Gastrocnemius medialis (tissue), 4 donors: ENCODE measurements around the gene EPM2A. TPM values are rescaled to one million over a fixed set of nuclear protein-coding genes. Genes with fewer than 3 reads are reported as not detected.
A peak's percentile ranks its signal among the peaks of the same experiment; 100 is the strongest.

Source experiments
- ATAC-seq, 2 donors: fragments of 150-250 bp; one replicate each; pipeline ENCODE4 v1.9.1; 2016
- DNase-seq, 2 donors: peaks; one replicate each; pipeline ENCODE4 v3.0.0-alpha.2; 2019
- H3K27ac ChIP-seq, 4 donors: fragments of 200-600 bp; sonication (generic); 1 replicate in 1 of 4; 2 replicates in 3 of 4; pipeline ENCODE4 v1.5.1; 2016 to 2018; ENCODE audit warnings: mild to moderate bottlenecking in 2 of 4, moderate library complexity in 1 of 4
- H3K27me3 ChIP-seq, 3 donors: fragments of 200-600 bp; sonication (generic) in 2 of 3; 1 replicate in 1 of 3; 2 replicates in 2 of 3; pipeline versions ENCODE4 v1.5.1 to v1.6.0; 2016 to 2019; ENCODE audit warnings: mild to moderate bottlenecking in 1 of 3, moderate library complexity in 1 of 3
- H3K36me3 ChIP-seq, 2 donors: fragments of 200-600 bp; sonication (generic) in 1 of 2; one replicate each; pipeline ENCODE4 v1.5.1; 2017 to 2018
- H3K4me1 ChIP-seq, 2 donors: fragments of 200-600 bp; sonication (generic) in 1 of 2; one replicate each; pipeline ENCODE4 v1.5.1; 2016 to 2017; ENCODE audit warnings: mild to moderate bottlenecking in 2 of 2
- H3K4me3 ChIP-seq, 4 donors: fragments of 200-600 bp; sonication (generic) in 3 of 4; 1 replicate in 1 of 4; 2 replicates in 3 of 4; pipeline ENCODE4 v1.5.1; 2016 to 2019; ENCODE audit warnings: mild to moderate bottlenecking in 2 of 4
- H3K9me3 ChIP-seq, 3 donors: fragments of 200-600 bp; sonication (generic) in 2 of 3; 1 replicate in 1 of 3; 2 replicates in 2 of 3; pipeline ENCODE4 v1.5.1; 2016 to 2019
- POLR2A ChIP-seq, 2 donors: fragments of 450-650 bp; IDR thresholded peaks; one replicate each; pipeline ENCODE4 v1.6.1; 2017; ENCODE audit warnings: antibody characterized with exemption in 2 of 2, mild to moderate bottlenecking in 2 of 2, moderate library complexity in 2 of 2
- in situ Hi-C, 4 donors: fragments of 200-750 bp; cut with MboI; loops; one replicate each; pipeline versions ENCODE4 v1.15.0 to v1.8.0; 2017; ENCODE audit warnings: low sequenced_read_pairs in 4 of 4
- intact Hi-C: fragments of 100-400 bp; cut with DNase I; formaldehyde crosslinking; loops from one replicate; pipeline ENCODE4 v1.15.1; 2023; ENCODE audit warnings: low total_unique reads
- total RNA-seq, 4 donors: library from RNA; depleted of rRNA; stranded (reverse); fragments of >200 nt; gene quantifications; one replicate each; pipeline versions ENCODE4 v1.1.0 to v1.2.3, GENCODE V29; 2016
- TF ChIP-seq, protein P1 (sequence below), 5 experiments: fragments of 450-650 bp in 3 of 5; fragments of 200-600 bp in 2 of 5; sonication (generic) in 2 of 5; IDR thresholded peaks in 4 of 5; conservative IDR thresholded peaks in 1 of 5; 1 replicate in 4 of 5; 2 replicates in 1 of 5; pipeline ENCODE4 v1.5.1; 2016 to 2019; ENCODE audit warnings: antibody characterized with exemption in 5 of 5, mild to moderate bottlenecking in 3 of 5, moderate library complexity in 3 of 5

Gene EPM2A
- total RNA-seq, 4 donors from 2014 or later, result 51.9 to 100.0 (median 68.2) TPM

DNA sequence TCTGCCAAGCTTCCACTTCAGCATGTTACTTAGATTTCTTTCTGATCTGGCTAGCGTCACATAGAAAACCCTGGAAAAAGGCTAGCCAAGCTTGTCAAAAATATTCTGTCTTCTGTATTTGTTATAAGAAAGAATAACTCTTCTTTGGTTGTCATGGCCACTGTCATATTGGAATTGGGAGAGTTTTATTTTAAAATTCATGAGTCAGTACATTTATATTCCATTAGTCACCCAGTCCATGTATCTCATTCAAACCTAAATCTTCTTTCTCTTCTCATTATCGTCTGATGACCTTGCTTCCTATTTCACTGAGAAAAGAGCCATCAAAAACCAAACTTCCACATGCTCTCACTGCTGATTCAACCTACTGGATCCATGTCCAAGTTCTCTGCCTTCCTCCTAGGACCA is 65.7 kb downstream of the EPM2A start:
- Histone ChIP-seq H3K27me3 (no peaks in the 10 kb centered on the region), H3K9me3 (no peaks in the 10 kb centered on the region), H3K4me1 (no peaks in the 10 kb centered on the region), H3K27ac (peak overlapping the region in 1 of 4 donors; percentile 12), H3K4me3 (no peak overlapping the region), H3K36me3 (peaks cover 0 to 4% of the 10 kb centered on the region in 2 donors)
- ATAC-seq (no peak), DNase-seq (no peak)
- intact Hi-C loops, result no loop called here
- in situ Hi-C loops, result no loop called here
- TF ChIP-seq POLR2A (IDR thresholded peaks at IDR 0.05), result no peak
- TF ChIP-seq, protein P1, sequence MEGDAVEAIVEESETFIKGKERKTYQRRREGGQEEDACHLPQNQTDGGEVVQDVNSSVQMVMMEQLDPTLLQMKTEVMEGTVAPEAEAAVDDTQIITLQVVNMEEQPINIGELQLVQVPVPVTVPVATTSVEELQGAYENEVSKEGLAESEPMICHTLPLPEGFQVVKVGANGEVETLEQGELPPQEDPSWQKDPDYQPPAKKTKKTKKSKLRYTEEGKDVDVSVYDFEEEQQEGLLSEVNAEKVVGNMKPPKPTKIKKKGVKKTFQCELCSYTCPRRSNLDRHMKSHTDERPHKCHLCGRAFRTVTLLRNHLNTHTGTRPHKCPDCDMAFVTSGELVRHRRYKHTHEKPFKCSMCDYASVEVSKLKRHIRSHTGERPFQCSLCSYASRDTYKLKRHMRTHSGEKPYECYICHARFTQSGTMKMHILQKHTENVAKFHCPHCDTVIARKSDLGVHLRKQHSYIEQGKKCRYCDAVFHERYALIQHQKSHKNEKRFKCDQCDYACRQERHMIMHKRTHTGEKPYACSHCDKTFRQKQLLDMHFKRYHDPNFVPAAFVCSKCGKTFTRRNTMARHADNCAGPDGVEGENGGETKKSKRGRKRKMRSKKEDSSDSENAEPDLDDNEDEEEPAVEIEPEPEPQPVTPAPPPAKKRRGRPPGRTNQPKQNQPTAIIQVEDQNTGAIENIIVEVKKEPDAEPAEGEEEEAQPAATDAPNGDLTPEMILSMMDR (IDR thresholded peaks at IDR 0.05 in 4 of 5, conservative IDR thresholded peaks at IDR 0.05 in 1 of 5), result no peak

DNA sequence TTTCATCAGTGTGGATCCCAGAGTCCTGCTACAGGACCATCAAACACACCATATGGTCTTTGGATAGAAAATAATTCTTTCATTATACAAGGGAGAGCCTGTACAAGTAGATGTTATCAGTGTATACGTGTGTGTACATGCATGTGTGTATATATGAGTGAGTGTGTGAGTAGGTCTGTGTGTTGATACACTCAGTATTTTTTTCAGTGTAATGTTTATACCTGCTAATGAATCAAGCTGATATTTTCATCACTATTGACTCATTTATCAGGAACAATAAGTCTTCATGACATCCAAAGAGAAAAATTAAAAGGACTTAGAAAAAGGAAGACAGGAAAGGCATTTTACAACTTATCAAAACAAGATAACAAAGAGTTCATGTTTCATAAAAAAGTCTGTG is 66.5 kb downstream of the EPM2A start:
- Histone ChIP-seq H3K36me3 (peaks cover 0 to 4% of the 10 kb centered on the region in 2 donors), H3K4me1 (no peaks in the 10 kb centered on the region), H3K9me3 (no peaks in the 10 kb centered on the region), H3K27ac (no peak overlapping the region), H3K4me3 (no peak overlapping the region), H3K27me3 (no peaks in the 10 kb centered on the region)
- no peak for DNase-seq
- in situ Hi-C loops, result no loop called here
- TF ChIP-seq, protein P1 (IDR thresholded peaks at IDR 0.05 in 4 of 5, conservative IDR thresholded peaks at IDR 0.05 in 1 of 5), result no peak
- no peak for TF ChIP-seq POLR2A (IDR thresholded peaks at IDR 0.05)
- ATAC-seq, result no peak
- intact Hi-C loops, result no loop called here

DNA sequence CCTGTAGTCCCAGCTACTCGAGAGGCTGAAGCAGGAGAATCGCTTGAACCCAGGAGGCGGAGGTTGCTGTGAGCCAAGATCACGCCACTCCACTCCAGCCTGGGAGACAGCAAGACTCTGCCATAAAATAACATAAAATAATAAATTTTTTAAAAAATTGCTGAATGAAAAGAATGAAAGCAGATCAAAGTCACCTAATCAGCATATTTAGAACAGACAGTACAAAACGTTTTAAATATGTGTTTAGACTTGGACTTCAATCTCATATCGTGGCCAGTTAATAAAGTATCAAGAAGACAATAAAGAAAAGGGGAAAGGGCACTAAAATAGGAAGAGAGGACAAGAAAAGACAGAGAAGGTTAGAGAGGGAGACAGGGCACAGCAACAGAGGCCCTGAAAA is 74.6 kb downstream of the EPM2A start:
- no peak for TF ChIP-seq POLR2A (IDR thresholded peaks at IDR 0.05)
- TF ChIP-seq, protein P1 (IDR thresholded peaks at IDR 0.05 in 4 of 5, conservative IDR thresholded peaks at IDR 0.05 in 1 of 5), result no peak
- DNase-seq, result no peak
- Histone ChIP-seq H3K27ac (no peak overlapping the region), H3K4me1 (no peaks in the 10 kb centered on the region), H3K9me3 (no peaks in the 10 kb centered on the region), H3K36me3 (no peaks in the 10 kb centered on the region), H3K4me3 (no peak overlapping the region), H3K27me3 (no peaks in the 10 kb centered on the region)
- intact Hi-C loops (no loop called here), in situ Hi-C loops (no loop called here)
- ATAC-seq, result no peak

DNA sequence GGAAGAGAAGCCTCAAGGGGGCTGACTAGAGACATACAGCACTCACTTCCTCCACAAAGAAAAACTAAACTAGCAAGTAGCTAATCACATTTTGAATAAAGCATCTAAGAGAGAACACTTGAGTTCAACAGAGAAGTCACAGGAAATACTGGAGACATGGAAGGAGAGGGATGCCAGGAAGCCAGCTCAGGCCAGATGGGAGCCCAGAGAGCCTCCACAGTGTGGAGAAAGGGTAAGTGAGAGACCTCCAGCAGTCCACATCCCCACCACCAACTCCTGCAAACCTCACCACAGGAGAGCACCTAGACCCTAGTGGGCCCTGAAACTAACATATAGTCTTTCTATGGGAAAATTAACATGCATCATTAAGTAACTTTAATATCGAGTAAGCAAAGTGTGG is 79.2 kb downstream of the EPM2A start:
- no peak for ATAC-seq

More for the DNA sequence above, 79.2 kb downstream of the EPM2A start:
- Histone ChIP-seq H3K4me1 (no peaks in the 10 kb centered on the region), H3K36me3 (no peaks in the 10 kb centered on the region), H3K4me3 (no peak overlapping the region), H3K27me3 (no peaks in the 10 kb centered on the region), H3K9me3 (no peaks in the 10 kb centered on the region), H3K27ac (no peak overlapping the region)
- DNase-seq, result no peak
- TF ChIP-seq, protein P1 (IDR thresholded peaks at IDR 0.05 in 4 of 5, conservative IDR thresholded peaks at IDR 0.05 in 1 of 5), result no peak
- TF ChIP-seq POLR2A (IDR thresholded peaks at IDR 0.05), result no peak
- intact Hi-C loops (no loop called here), in situ Hi-C loops (no loop called here)
